GM19468 (cell line): Measurements from ENCODE around the gene HFE.
"Not testable (repeated sequence)": the region's sequence is repeated elsewhere in the genome, so short reads cannot be mapped to it uniquely, and the experiment has no call there.

Experiments
- ATAC-seq: cut with Tn5 transposase; IDR thresholded peaks from one replicate; pipeline ENCODE4 v1.9.1; 2021; ENCODE audit warnings: mild to moderate bottlenecking, moderate library complexity, moderate number of reproducible peaks; ENCODE audit not compliant: unreplicated experiment; ENCODE audit errors: extremely low read depth

The HFE gene

GRCh38 chr6:26105109-26105730 is 18.0 kb downstream of the HFE start:
- ATAC-seq: no peak

GRCh38 chr6:26105842-26106241 is 18.6 kb downstream of the HFE start:
- no peak for ATAC-seq

- no peak for ATAC-seq
Observed at GRCh38 chr6:26107935-26108334, 20.7 kb downstream of the HFE start.

GRCh38 chr6:26109772-26110171 is 22.5 kb downstream of the HFE start:
- no peak for ATAC-seq

GRCh38 chr6:26113570-26113969 is 26.3 kb downstream of the HFE start:
- ATAC-seq: no peak

- ATAC-seq: no peak
Observed at GRCh38 chr6:26115226-26115625, 28.0 kb downstream of the HFE start.

- no peak for ATAC-seq
Observed at GRCh38 chr6:26116267-26116666, 29.0 kb downstream of the HFE start.

GRCh38 chr6:26118999-26119398 is 31.8 kb downstream of the HFE start:
- no peak for ATAC-seq

GRCh38 chr6:26120115-26120514 is 32.9 kb downstream of the HFE start:
- not testable (repeated sequence) for ATAC-seq

GRCh38 chr6:26120807-26121140 is 33.5 kb downstream of the HFE start:
- ATAC-seq: no peak

GRCh38 chr6:26121141-26122004 is 34.1 kb downstream of the HFE start:
- no peak for ATAC-seq

- no peak for ATAC-seq
Observed at GRCh38 chr6:26122005-26122388, 34.8 kb downstream of the HFE start.

GRCh38 chr6:26122402-26122792 is 35.2 kb downstream of the HFE start:
- ATAC-seq: no peak

GRCh38 chr6:26122793-26123674 is 35.8 kb downstream of the HFE start:
- ATAC-seq: no peak

GRCh38 chr6:26123675-26123946 is 36.4 kb downstream of the HFE start:
- no peak for ATAC-seq

GRCh38 chr6:26123947-26124780 is 36.9 kb downstream of the HFE start:
- ATAC-seq: peak; percentile 69

GRCh38 chr6:26124781-26125685 is 37.8 kb downstream of the HFE start:
- no peak for ATAC-seq

- no peak for ATAC-seq
Observed at GRCh38 chr6:26126394-26127235, 39.4 kb downstream of the HFE start.
